GM21528 (cell line): ENCODE measurements around the gene RNF138.
"Not testable (repeated sequence)": the region's sequence is repeated elsewhere in the genome, so short reads cannot be mapped to it uniquely, and the experiment has no call there.

ENCODE experiments used
- ATAC-seq: cut with Tn5 transposase; IDR thresholded peaks from one replicate; pipeline ENCODE4 v1.9.1; 2021; ENCODE audit warnings: mild to moderate bottlenecking, moderate library complexity; ENCODE audit not compliant: unreplicated experiment, low FRiP score

RNF138 gene

GRCh38 chr18:32167980-32168730, 76.5 kb downstream of the RNF138 start:
- ATAC-seq = no peak

- ATAC-seq = no peak
These were observed 82.0 kb downstream of the RNF138 start for GRCh38 chr18:32173654-32174053.

- ATAC-seq = no peak
These were observed 83.0 kb downstream of the RNF138 start for GRCh38 chr18:32174719-32175118.

GRCh38 chr18:32175265-32175664, 83.6 kb downstream of the RNF138 start:
- no peak for ATAC-seq

GRCh38 chr18:32176745-32177144, 85.1 kb downstream of the RNF138 start:
- not testable (repeated sequence) for ATAC-seq

- no peak for ATAC-seq
These were observed 85.9 kb downstream of the RNF138 start for GRCh38 chr18:32177530-32177929.
